Panc1 (cell line): ENCODE measurements around the gene APLP1. TPM values are rescaled to one million over a fixed set of nuclear protein-coding genes. Genes with fewer than 3 reads are reported as not detected.

Experiments
- ATAC-seq: fragments of 200-7000 bp; cut with Tn5 transposase; 2 replicates; pipeline ENCODE4 v1.9.1; 2020; ENCODE audit warnings: mild to moderate bottlenecking, moderate library complexity
- BruUV-seq: library from RNA; stranded (reverse); fragments of 400-500 nt; replicated peaks from 2 replicates; lab custom pipeline; 2021; lab: Mats Ljungman, UMichigan
- CTCF ChIA-PET: fragments of 300-600 bp; sonication (Branson Sonifier 250); formaldehyde crosslinking; loops from one replicate; lab custom pipeline; 2022; ENCODE audit warnings: antibody characterized with exemption; lab: Charles Lee
- POLR2A ChIA-PET: fragments of 300-600 bp; sonication (Branson Sonifier 250); formaldehyde crosslinking; loops from one replicate; lab custom pipeline; 2022; ENCODE audit warnings: antibody characterized with exemption; lab: Charles Lee
- DNase-seq: peaks from one replicate; pipeline ENCODE4 v3.0.0-alpha.2; 2010; ENCODE audit warnings: low read depth, low spot score
- H3K27ac ChIP-seq: 2 replicates; pipeline ENCODE4 v1.5.1; 2011; ENCODE audit warnings: mild to moderate bottlenecking, low read length, inconsistent platforms
- H3K27me3 ChIP-seq: fragments of 200-500 bp; sonication (Bioruptor generic); 2 replicates; pipeline ENCODE4 v1.6.0; 2014; ENCODE audit warnings: low read length, inconsistent platforms; ENCODE audit not compliant: control insufficient read depth, insufficient read depth
- H3K36me3 ChIP-seq: fragments of 200-500 bp; sonication (Bioruptor generic); 2 replicates; pipeline ENCODE4 v1.5.1; 2014; ENCODE audit warnings: inconsistent platforms, mild to moderate bottlenecking, low read length, moderate library complexity; ENCODE audit not compliant: control insufficient read depth, insufficient read depth
- H3K4me1 ChIP-seq: 2 replicates; pipeline ENCODE4 v1.5.1; 2011; ENCODE audit warnings: inconsistent platforms, mild to moderate bottlenecking, low read length, moderate library complexity; ENCODE audit not compliant: control insufficient read depth, insufficient read depth
- H3K4me3 ChIP-seq, 2 experiments: 2 replicates each; pipeline ENCODE4 v1.5.1; 2011 to 2012; ENCODE audit warnings: low read depth in 2 of 2, low read length in 2 of 2, mild to moderate bottlenecking in 2 of 2, inconsistent platforms in 1 of 2, moderate library complexity in 1 of 2
- H3K9me3 ChIP-seq: fragments of 200-500 bp; sonication (Bioruptor generic); 2 replicates; pipeline ENCODE4 v1.5.1; 2014; ENCODE audit warnings: low read depth, mild to moderate bottlenecking, inconsistent platforms, low read length, moderate library complexity; ENCODE audit not compliant: control insufficient read depth, insufficient read depth
- CTCF ChIP-seq: fragments of 450-650 bp; IDR thresholded peaks from 2 replicates; pipeline ENCODE4 v1.5.1; 2017; ENCODE audit warnings: mild to moderate bottlenecking
- POLR2AphosphoS5 ChIP-seq: IDR thresholded peaks from 2 replicates; pipeline ENCODE4 v1.6.1; 2012; ENCODE audit warnings: mild to moderate bottlenecking, low read depth, low read length, moderate library complexity
- REST ChIP-seq, 2 experiments: IDR thresholded peaks; 2 replicates each; pipeline ENCODE4 v1.6.1; 2011 to 2012; ENCODE audit warnings: low read depth in 2 of 2, control low read depth in 1 of 2, low read length in 1 of 2, mild to moderate bottlenecking in 1 of 2, moderate library complexity in 1 of 2; ENCODE audit not compliant: insufficient read depth in 1 of 2
- SIN3A ChIP-seq: IDR thresholded peaks from 2 replicates; pipeline ENCODE4 v1.6.1; 2012; ENCODE audit warnings: low read depth, mild to moderate bottlenecking, low read length, moderate library complexity, borderline replicate concordance; ENCODE audit not compliant: insufficient read depth
- TCF7L2 ChIP-seq: IDR thresholded peaks from 2 replicates; pipeline ENCODE4 v1.6.1; 2011; ENCODE audit warnings: mild to moderate bottlenecking, low read depth, low read length, inconsistent platforms
- in situ Hi-C: cut with HindIII; loops from 2 replicates; pipeline ENCODE4 v1.10.0; 2016; ENCODE audit warnings: low sequenced_read_pairs, low pct_unique_long_range_greater_than_20kb
- intact Hi-C: fragments of 100-400 bp; cut with micrococcal nuclease; formaldehyde crosslinking; loops from one replicate; pipeline ENCODE4 v1.10.0; 2022; ENCODE audit not compliant: unreplicated experiment
- total RNA-seq: library from RNA; stranded (reverse); gene quantifications from one replicate; pipeline ENCODE4 v1.2.1, GENCODE V29; 2021; ENCODE audit not compliant: unreplicated experiment

APLP1 gene
- total RNA-seq, 1 experiment from 2014 or later, result 74.6 TPM

- H3K27ac ChIP-seq, result no peak overlapping the region
- no peaks in the 10 kb centered on the region for H3K27me3 ChIP-seq
- ATAC-seq (no peak), DNase-seq (no peak)
- TF ChIP-seq TCF7L2, result no peak
- no peak for TF ChIP-seq CTCF
- TF ChIP-seq REST (IDR thresholded peaks at IDR 0.05; ENCODE audit: insufficient read depth in 1 of 2, low read depth in 2 of 2, low read length in 1 of 2), result no peak
- no peak for TF ChIP-seq SIN3A
- TF ChIP-seq POLR2AphosphoS5, result no peak
- ChIA-PET CTCF (no interaction called here), POLR2A (no interaction called here)
- BruUV-seq, result no TSS peak
- intact Hi-C loops, result no loop called here
- no peak overlapping the region for H3K4me3 ChIP-seq
- in situ Hi-C loops, result no loop called here
- H3K9me3 ChIP-seq, result no peaks in the 10 kb centered on the region
- peaks cover 7% of the 10 kb centered on the region; the same call in 1 of the 2 replicates for H3K4me1 ChIP-seq
- H3K36me3 ChIP-seq, result peaks cover 5% of the 10 kb centered on the region; the same call in 1 of the 2 replicates
Observed at GRCh38 chr19:35894342-35894741, 26.0 kb downstream of the APLP1 start.

GRCh38 chr19:35895911-35896642 is 27.7 kb downstream of the APLP1 start:
- ChIA-PET POLR2A (no interaction called here), CTCF (no interaction called here)
- TF ChIP-seq REST (IDR thresholded peaks at IDR 0.05; ENCODE audit: insufficient read depth in 1 of 2, low read depth in 2 of 2, low read length in 1 of 2), result no peak
- TF ChIP-seq POLR2AphosphoS5, result no peak
- no peak for TF ChIP-seq TCF7L2
- no peak for TF ChIP-seq SIN3A
- TF ChIP-seq CTCF, result no peak
- Histone ChIP-seq H3K9me3 (no peaks in the 10 kb centered on the region), H3K36me3 (peaks cover 3% of the 10 kb centered on the region; the same call in 1 of the 2 replicates), H3K27ac (no peak overlapping the region), H3K4me3 (no peak overlapping the region), H3K4me1 (peaks cover 8% of the 10 kb centered on the region), H3K27me3 (no peaks in the 10 kb centered on the region)
- intact Hi-C loops (no loop called here), in situ Hi-C loops (no loop called here)
- no peak for ATAC-seq
- no peak for DNase-seq
- no TSS peak for BruUV-seq
